Left ventricle myocardium superior (tissue), 1 donor: ENCODE data around the gene CD248. TPM values are rescaled to one million over a fixed set of nuclear protein-coding genes. Genes with fewer than 3 reads are reported as not detected.
A peak's percentile ranks its signal among the peaks of the same experiment; 100 is the strongest.
"Not testable (repeated sequence)": the region's sequence is repeated elsewhere in the genome, so short reads cannot be mapped to it uniquely, and the experiment has no call there.

Experiments used
- ATAC-seq: fragments of 200-7000 bp; cut with Tn5 transposase; one replicate; pipeline ENCODE4 v1.9.1; 2020; ENCODE audit warnings: mild to moderate bottlenecking, moderate library complexity
- DNase-seq: peaks from one replicate; pipeline ENCODE4 v3.0.0-alpha.2; 2020
- intact Hi-C: fragments of 100-400 bp; cut with micrococcal nuclease; formaldehyde crosslinking; loops from one replicate; pipeline ENCODE4 v1.11.0; 2022
- total RNA-seq: library from RNA; stranded (reverse); fragmentation: NEBNext Ultra II Directional; extraction: Animal tissue kit (Norgen Biotek cat#: 25700); gene quantifications from one replicate; pipeline ENCODE4 v1.2.1, GENCODE V29; 2021
- donor health status: DM: no; HTN: yes; CAD: no; lungs with severe emphysema.

Gene CD248
- total RNA-seq, 1 donor from 2014 or later: 11.1 TPM

DNA sequence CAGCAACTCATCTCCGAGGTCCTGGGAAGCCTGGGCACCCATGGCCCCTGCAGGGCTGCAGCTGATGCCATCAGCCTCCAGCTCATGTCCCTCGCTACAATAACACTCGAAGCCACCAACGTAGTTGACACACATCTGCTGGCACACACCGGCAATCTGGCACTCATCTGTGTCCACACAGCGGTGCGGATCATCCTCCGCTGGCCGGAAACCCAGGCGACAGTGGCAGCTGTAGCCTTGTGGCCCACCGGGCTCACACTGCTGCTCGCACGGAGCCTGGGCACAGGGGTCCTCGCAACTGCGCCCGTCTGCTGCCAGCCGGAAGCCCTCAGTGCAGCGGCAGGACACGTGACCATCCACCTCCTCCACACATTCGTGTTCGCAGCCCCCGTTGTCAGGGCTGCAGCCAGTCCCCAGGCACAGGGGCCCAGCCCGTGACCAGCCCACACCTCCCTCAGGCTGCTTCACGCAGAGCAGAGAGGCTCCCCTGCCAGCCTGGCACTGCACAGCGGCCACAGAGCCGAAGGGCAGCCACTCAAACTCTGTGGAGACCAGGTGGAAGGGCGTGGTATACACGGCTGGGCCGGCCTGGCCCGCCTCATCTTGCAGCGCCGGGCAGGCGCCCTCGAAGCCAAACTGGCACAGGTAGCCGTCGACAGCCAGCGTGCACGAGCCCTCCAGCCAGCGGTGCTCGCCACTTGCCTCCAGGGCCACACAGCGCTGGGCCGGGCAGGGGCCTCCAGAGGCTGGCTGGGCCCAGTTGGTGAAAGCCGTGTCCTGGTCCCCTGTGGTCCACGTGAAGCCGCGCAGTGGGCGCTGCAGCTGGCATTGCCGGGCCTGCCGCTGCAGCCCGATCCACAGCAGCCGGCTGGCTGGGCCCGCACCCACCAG is 678 bp downstream of the CD248 start:
- intact Hi-C loops: no loop called here
- no peak for ATAC-seq
- DNase-seq: no peak

DNA sequence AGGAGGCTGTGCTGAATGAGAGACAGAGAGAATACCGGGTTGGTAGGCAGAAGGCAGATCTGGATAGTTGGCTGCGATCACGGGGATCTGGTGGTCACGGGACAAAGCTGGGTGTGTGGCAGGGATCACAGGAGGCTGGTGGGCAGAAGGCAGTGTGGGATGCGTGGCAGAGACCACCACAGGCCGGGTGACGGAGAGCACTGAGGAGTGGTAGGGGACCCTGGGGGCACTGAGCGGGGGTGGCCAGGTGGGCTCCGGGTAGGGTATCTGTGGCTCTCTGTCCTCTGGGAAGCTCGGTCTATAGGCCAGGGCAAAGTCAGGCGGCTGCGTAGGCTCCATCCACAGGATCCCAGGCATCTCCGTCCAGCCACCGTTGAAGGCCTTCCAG is 1.4 kb downstream of the CD248 start:
- intact Hi-C loops: no loop called here
- no peak for ATAC-seq
- DNase-seq: no peak

DNA sequence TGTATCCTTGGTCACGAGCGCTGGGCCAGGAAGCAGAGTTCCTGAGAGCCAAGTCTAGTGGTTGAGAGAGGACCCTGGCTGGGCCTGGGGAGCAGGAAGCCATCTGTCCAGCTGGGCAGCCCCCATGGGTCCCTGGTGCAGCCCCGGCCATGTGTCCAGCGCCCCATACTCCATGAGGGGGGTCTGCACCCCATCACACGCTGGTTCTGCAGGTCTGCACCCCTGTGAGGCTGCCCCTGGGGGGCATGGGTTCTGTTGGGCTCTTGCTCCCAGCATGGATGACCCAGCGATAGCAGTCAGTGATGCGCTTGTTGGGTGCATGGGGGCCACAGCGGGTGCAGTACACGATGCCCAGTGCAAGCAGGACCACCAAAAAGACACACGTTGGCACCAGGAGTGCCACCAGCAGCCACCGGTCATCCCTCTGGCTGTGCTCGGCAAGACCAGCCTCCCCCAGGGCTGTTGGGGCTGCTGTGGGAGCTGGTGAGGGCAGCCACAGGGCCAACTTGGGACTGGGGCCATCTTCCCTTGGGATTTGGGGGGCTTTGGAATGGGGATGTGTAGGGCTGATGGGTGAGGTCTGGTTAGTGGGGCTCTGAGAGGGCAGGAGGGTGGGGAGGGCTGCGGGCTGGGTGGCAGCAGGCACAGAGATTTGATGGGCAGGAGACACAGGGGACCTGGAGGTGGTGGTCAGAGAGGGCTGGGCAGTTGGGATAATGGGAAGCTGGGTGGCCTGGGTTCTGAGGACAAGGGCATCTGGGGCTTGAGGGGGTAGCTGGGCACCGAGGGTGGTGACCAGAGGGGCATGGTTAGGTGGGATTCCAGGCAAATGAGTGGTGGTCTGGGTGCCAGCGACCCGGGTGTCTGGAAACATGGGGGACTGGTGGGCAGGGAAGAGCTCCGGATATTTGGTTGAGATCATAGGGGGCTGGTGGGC is 2.0 kb downstream of the CD248 start:
- no peak for ATAC-seq
- no peak for DNase-seq

DNA sequence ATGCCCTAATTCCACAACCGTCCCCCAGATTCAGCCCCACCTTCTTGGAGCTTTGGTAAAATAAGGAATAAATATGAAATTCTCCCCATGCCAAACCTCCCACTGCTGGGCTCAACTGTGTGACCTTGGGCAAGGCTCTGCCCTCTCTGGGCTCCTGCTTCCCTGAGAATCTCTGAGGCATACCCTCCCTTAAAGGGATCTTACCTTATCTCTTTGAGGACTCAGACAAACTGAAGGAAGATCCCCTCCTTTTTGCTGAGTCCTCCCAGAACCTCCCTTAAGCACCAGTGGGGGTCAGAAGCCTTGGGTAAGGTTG is 2.7 kb downstream of the CD248 start:
- ATAC-seq: no peak
- intact Hi-C loops: loop anchor here (5.0 kb wide), 1 partner anchor 73 kb away; no protein-coding TSS in a partner anchor

More for the DNA sequence above, 2.0 kb downstream of the CD248 start:
- intact Hi-C loops: loop anchor here (5.0 kb wide), 1 partner anchor 72 kb away; no protein-coding TSS in a partner anchor

DNA sequence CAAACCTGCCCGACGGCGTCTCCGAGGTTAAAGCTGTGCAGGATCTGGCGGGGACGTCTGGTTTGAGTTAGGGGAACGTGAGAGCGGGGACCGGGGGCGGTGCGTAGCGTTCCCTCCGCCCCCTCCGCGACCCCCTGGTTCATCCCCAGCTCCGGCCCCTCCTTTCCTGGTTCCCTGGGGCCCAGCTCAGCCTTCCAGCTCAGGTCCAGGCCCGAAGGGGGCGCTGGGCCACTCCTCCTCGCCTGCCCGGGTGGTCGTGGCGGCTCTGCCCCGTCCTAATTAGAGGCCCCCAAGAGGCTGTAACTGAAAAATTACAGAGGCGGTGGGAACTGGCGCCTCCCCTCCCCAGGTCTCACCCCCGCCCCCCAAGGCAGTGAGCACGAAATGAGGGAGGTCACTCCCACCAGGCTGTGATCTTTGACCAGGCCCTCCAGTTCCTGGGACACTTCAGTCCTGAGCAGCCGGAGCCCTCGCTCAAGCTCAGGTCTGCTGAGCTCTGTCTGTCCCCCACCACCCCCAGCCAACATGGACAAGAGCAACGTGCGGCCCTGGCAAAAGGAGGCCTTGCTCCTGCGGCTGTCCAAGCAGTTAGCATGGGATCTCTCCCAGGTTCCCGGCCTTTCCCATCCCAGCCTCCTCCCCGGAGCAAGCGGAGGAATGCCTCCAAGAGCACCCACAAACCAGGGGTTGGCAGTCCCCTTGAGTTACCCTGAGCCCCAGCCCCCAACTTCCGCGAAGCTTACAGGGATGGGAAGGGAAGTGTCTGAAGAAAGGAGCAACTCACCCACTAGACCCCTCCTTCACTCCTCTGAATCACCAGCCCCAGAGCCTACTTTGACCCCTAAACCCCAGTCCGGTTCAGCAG is 3.3 kb downstream of the CD248 start:
- intact Hi-C loops: loop anchor here (5.0 kb wide), 1 partner anchor 74 kb away; no protein-coding TSS in a partner anchor
- DNase-seq (peak; percentile 61), ATAC-seq (no peak)

More for the DNA sequence above, 2.7 kb downstream of the CD248 start:
- DNase-seq: no peak

DNA sequence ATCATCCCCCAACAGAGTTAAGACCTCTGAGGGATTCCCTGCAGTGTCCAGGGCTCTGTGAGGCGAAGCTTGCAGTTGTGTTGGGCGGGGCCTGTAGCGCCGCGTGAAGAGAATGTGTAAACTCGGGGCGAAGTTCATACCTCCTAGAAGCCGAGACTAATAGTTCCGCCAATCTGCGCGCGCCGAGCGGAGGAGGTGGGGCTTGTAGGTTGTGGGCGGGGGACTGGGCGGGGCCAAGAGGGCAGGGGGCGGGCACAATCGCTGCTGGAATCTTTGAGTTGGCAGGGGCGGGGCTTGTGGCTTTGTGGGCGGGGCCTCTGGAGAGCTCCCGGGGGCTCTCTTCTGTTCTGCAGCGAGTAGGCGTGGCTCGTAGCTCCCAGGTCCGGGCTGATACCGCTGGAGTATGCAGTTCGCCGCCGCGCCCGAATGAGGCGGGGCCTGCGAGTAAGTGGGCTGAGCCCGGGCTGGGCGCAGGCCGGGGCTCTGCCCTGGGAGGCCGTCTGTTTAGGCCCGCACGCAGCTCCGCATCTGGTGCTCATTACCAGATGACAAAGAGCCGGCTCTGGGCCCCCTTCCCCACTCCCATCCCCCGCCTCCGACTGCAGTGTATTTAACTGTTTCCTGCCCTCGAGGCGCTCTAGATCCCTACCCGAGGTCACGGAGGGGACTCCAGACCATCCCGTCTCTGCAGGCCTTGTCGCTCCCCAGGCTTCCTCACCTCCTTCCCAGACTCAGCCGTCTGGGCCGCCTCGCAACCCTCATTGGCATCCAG is 4.1 kb downstream of the CD248 start:
- ATAC-seq: peak; percentile 83
- intact Hi-C loops: loop anchor here (1.0 to 5.0 kb wide), 2 partner anchors 16 to 75 kb away; no protein-coding TSS in a partner anchor

DNA sequence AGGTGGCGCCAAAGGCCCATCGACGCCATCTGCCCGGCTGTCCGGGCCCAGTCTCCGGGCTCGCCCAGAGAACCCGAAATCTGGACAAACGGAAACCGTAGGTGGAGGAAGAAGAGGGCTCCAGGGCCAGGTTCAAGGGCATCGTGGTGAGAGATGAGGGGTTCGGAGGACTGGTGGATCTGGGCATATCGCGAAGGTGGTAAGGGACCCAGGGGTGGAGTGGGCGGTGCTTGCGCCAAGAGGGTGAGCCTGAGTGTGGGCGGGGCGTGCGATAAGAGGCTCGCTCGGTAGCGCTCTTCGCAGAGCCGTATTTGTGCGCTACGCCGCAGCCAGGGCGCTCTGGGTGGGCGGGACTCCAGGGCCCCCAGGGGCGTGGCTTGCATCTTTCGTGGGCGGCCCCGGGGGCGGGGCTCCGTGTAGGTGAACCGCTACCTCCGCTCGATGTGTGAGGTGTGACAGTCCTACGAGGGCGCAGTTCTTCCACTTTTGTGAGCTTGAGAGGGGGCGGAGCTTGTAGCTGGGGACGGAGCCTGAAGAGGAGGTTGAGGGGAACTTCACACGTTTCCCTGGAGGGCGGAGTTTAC is 4.8 kb downstream of the CD248 start:
- peak; percentile 97 for DNase-seq
- peak; percentile 83 for ATAC-seq
- intact Hi-C loops: loop anchor here (1.0 to 5.0 kb wide), 2 partner anchors 16 to 75 kb away; no protein-coding TSS in a partner anchor

More for the DNA sequence above, 4.1 kb downstream of the CD248 start:
- DNase-seq: peak; percentile 100

DNA sequence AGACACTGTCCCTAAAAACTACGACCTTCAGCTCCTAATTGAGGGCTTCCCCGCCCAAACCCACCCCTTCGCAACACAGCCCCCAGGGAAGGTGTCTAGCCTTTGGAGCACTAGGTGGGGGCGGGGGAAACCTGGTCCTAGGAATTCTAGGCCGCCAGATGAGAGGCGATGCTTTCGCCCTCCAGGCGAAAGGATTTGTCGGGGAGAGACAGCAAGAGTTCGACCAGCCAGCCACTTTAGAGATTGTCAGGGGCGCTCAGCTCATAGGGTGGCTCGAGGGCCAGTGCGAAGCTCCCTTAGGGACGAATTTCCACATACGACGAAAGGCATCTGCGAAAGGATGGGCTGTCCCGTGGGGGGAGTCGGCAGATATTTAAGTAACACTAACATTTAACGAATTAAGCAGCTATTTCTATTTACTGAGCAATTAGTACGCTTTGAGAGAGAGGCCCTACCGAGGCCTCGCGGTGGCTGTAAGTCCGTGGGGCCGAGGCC is 5.3 kb downstream of the CD248 start:
- DNase-seq (no peak), ATAC-seq (no peak)
- intact Hi-C loops: loop anchor here (5.0 kb wide), 1 partner anchor 76 kb away; no protein-coding TSS in a partner anchor

DNA sequence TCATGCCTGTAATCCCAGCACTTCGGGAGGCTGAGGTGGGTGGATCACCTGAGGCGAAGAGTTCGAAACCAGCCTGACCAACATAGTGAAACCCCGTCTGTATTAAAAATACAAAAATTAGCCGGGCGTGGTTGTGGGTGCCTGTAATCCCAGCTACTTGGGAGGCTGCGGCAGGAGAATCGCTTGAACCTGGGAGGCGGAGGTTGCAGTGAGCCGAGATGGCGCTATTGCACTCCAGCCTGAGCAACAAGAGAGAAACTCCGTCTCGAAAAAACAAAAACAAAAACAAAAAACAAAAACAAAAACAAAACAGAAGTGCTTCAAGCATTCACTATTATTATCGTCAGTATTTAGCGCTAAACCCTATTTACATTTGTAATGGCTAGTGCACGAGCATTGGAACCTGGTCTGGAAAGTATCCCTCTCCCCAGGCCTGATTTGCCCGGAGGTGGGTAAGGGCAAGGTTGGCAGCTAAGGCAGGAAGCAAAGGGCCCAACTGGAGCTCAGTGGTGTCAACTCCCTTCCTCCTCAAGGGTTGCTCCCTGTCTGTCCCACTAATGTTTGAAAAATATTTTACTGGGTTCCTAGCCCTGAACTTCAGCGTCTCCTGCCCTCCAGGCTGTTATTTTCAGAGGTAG is 5.9 kb downstream of the CD248 start:
- intact Hi-C loops: loop anchor here (5.0 kb wide), 1 partner anchor 76 kb away; no protein-coding TSS in a partner anchor
- ATAC-seq, DNase-seq: not testable (repeated sequence)

DNA sequence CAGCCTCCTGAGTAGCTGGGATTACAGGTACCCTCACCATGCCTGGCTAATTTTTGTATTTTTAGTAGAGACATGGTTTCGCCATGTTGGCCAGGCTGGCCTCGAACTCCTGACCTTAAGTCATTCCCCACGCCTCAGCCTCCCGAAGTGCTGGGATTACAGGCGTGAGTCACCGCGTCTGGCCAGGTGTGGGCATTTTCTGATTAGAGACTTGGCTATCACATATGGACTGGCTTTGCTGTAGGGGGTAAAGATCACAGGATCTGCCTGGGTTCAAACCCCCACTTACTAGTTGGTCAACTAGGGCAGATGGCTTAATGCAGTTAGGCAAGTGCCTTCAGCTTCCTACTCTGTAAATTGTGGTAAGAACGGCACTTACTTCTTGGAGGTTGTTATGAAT is 6.5 kb downstream of the CD248 start:
- ATAC-seq (no peak), DNase-seq (no peak)
- intact Hi-C loops: loop anchor here (5.0 kb wide), 1 partner anchor 77 kb away; no protein-coding TSS in a partner anchor

DNA sequence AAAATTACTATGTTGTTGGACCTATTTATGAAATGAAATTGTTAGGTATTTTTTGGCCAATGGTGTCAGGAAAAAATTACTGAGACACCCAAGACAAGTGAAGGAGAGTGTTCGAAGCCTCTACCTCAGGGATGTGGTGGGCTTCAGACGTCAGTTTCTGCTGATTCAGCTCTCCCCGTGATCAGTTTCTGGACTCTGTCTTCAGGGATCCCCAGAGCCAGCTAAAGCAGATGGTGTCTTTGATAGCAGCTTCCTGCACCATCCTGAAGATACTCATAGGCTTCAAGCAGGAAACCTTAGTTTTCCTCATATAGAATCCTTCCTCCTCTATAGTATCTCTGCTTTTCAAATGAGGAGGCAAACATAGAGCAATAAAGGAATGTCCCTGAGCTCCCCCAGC is 7.4 kb downstream of the CD248 start:
- intact Hi-C loops: no loop called here
- DNase-seq (no peak), ATAC-seq (no peak)

DNA sequence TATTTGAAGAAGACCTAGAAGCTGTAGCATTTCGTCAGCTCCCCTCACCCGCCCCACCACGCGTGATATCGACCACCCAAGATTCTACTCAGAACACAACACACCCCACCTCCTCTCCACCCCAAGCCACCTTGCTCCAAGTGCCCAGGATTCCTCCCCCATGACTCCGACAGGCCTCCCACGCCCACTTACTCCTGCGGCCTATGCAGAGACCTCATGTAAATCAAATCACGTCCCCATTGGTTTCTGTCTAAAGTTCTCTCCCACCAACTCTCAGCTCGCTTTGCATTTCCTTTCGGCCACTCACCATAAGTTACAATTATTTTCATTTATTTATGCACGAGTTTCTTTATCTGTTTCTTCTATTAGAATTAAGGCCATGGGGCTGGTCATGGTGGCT is 14.2 kb downstream of the CD248 start:
- intact Hi-C loops: no loop called here
- DNase-seq: no peak
- no peak for ATAC-seq

DNA sequence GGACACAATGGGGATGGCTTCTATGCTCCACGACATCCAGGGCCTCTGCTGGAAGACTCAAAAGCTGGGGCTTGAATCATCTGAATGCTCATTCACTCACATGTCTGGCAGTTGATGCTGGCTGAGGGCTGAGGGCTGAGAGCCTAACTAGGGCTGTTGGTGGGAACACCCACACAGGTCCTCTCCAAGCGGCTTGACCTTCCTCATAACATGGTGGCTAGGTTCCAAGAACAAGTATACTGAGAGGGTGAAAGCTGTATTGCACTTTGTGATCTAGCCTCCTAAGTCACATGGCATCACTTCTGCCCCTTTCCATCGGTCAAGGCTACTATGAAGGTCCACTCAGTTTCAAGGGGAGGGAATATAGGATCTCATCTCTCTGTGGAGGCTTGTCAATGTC is 17.7 kb downstream of the CD248 start:
- ATAC-seq (peak; percentile 72), DNase-seq (no peak)
- intact Hi-C loops: no loop called here

DNA sequence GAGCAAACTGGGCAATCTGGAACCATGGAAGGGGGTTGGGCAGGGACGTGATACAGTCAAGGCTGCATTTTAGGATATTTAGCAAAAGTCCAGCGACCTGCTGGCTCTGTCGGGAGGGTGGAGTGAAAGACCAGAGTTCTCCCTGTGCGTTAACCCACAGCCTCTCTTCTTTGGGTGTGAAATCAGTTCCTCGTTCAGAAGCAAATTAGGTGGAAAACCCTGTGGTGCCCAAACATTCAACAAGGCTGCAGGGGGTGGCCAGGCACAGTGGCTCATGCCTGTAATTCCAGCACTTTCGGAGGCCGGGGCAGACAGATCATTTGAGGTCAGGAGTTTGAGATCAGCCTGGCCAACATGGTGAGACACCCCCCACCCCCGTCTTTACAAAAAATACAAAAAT is 19.2 kb downstream of the CD248 start:
- ATAC-seq (no peak), DNase-seq (no peak)
- intact Hi-C loops: no loop called here

DNA sequence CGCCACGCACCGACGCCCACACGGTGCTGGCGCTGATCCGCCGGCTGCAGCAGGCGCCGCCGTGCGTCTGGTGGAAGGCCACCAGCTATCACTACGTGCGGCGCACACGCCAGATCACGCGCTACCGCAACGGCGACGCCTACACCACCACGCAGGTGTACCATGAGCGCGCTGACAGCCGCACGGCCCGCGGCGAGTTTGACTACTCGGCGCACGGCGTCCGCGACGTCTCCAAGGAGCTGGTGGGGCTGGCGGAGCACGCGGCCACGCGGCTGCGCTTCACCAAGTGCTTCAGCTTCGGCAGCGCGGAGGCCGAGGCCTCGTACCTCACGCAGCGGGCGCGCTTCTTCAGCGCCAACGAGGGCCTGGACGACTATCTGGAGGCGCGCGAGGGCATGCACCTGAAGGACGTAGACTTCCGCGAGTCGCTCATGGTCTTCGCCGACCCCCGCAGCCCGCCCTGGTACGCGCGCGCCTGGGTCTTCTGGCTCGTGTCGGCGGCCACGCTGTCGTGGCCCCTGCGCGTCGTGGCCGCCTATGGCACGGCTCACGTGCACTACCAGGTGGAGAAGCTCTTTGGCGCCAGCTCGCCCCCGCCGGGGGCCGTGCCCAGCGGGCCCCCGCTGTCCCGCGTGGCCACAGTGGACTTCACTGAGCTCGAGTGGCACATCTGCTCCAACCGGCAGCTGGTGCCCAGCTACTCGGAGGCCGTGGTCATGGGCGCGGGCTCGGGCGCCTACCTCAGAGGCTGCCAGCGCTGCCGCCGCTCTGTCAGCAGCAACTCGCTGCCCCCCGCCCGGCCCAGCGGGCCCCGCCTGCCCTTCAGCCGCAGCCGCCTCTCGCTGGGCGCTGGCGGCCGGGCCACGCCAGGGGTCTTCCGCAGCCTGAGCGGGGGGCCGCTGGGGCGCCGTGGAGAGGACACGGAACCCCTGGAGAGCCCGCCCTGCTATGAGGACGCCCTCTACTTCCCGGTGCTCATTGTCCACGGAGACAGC is 21.9 kb downstream of the CD248 start:
- ATAC-seq (no peak), DNase-seq (no peak)
- intact Hi-C loops: no loop called here
